IPS-NIHi7 (cell line): ENCODE results near the gene STN1.
A peak's percentile ranks its signal among the peaks of the same experiment; 100 is the strongest.

Experiments used
- DNase-seq: peaks from one replicate; pipeline ENCODE4 v3.0.0; 2012; ENCODE audit warnings: mixed read lengths; ENCODE audit errors: extremely low spot score

The STN1 gene, protein sequence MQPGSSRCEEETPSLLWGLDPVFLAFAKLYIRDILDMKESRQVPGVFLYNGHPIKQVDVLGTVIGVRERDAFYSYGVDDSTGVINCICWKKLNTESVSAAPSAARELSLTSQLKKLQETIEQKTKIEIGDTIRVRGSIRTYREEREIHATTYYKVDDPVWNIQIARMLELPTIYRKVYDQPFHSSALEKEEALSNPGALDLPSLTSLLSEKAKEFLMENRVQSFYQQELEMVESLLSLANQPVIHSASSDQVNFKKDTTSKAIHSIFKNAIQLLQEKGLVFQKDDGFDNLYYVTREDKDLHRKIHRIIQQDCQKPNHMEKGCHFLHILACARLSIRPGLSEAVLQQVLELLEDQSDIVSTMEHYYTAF

DNA sequence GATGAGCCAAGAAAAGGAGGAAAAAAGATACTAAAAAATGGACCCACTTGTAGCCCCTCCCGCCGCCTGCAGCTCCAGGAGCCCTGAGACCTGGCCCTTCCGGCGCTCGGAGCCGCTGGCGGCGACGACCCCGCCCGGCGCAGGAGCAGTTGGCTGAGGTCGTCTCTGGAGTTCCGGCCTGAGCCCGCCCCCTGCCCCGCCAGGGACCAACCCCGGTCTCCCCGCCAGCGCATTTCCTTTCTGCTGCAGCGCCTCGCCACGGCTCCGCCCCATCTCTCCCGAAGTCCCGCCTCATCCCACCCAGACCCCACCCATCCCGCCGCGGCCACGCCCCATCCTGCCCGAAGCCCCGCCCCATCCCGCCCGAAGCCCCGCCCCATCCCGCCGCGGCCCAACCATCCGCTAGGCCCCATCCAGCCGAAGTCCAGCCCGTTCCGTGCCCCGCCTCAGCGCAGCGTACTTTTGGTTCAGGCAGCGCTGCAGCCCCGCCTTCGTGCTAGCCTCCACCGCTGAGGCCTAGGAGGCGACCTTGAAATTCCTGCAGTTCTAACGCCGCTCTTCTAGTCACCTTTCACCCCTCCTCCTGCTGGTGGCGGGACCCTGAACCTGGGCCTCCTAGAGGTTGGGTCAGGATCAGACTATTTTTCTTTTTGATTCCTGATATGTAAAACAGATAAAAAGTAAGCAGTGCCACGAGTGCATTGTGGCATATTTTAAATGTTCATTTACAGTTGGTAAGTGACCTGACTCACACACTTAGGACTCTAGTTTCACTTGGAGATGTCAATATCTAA lies at the start of gene STN1:
Gene STN1, minus strand, starts transcription at position 132 of the 794 bp plus-strand sequence. CDS start 590 bp downstream, outside the sequence.
- DNase-seq: peak; percentile 98

DNA sequence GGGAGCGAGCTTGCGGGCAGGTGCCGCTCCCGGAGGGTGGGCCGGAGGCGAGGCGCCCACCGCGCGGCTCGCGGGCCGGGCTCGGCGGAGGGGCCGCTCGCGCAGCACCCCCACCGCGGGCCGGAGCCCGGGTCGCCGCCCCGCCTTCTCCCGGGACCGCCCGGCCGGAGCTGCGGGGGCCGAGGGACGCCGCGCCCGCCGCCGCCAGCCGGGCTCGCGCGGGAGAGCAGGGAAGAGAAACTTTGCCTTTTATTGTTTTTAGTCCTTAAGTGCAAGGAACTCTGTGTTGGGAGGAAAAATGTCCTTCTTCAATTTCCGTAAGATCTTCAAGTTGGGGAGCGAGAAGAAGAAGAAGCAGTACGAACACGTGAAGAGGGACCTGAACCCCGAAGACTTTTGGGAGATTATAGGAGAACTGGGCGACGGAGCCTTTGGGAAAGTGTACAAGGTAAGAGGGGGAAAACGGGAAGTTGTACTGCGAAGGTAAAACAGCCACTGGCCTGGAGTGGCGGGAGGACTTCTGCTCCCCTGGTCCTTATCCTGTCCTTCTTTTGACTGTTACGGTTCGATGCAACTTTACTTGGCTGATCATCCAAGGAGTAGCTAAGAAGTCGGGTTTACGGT lies 49.6 kb upstream of the STN1 start:
- peak; percentile 56 for DNase-seq

DNA sequence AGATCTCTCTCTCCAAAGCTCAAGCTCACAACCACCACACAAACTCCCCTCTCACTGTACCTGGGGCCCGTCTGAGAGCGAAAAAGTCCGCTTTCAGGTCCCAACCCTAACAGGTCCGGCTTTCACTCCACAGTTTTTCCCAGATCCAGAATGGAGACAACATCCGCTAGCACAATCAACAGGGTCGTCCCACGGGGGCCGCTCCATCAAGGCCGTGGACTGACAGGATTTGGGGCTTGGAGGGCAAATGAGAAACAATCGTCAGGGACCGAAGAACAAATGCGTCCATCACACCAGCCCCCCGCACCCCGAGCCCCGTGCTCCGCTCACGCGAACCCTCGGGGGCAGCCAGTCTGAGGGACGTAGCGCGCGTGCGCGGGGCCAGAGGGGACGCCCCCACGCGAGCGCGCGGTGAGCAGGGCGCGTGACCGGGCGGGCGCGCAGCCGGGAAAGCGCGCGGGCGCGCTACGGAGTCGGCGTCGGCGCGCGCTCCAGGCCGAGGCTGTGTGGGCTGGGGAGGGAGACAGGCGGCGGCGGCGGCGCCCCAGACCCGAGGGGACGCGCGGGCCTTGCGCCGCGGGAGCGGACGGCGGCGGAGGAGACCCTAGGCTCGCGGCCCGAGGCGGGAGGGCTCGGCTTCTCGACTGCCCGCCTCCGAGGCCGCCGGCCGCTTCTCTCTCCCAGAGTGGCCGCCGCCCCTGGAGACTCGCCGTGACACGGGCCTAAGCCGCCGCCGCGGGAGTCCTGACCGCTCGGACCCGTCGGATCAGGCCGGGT lies 48.9 kb upstream of the STN1 start, which contains the start of gene SLK:
Gene SLK, plus strand, starts transcription at position 470 of the 777 bp plus-strand sequence. CDS start 606 bp downstream, outside the sequence.
- DNase-seq: peak; percentile 73

DNA sequence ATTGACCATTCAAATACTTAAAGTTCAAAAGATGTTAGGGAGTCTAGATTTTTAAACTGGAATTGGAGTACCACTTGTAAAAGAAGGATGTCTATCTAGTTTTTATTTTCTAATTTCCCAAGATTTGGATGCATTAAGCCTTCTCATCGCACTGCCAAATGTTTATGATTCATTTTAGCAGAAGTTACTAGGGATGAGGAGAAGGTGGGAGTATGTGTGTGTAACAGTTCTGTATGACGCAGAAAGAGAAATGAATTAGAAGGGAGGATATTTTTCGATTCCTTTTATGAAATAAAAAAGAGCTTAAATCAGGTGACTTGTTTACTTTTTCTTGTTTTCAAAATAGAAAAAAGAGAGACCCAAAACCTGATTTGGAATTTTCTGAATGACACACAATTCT lies 42.1 kb upstream of the STN1 start:
- DNase-seq: no peak

DNA sequence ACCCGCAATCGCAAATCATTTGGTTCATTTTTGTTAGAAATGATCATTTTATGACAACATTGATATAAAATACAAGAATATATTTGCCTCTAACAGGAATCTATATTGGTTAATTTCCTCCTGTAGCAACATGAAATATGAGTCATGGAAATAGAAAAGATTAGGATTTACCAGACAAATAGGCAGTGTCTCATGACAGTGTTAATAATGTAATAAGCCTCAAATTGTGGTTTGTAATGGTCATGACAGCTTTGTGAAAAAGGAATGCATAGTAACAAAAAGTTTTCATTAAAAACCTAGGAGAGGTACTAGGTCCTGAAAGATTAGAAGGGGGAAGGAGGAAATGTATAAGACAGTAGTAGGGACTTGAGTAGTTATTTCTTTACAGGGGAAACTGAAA lies 41.0 kb upstream of the STN1 start:
- DNase-seq: no peak

DNA sequence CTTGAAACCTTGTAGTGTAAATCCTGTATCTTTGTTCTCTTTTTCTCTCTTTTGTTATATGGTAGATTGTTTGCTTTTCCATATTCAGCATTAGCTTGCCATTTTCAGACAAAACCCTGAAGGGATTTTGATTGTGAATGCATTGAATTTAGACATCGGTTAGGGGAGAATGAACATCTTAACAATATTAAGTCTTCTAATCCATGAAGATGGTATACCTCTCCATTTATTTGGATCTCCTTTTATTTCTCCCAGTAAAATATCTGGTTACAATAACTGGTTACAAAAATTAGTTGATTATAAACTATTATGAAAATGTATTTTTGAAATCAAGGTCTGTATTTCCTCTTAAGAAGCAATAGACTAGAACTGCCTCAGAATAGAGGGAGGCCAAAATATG lies 36.6 kb upstream of the STN1 start:
- DNase-seq: no peak

DNA sequence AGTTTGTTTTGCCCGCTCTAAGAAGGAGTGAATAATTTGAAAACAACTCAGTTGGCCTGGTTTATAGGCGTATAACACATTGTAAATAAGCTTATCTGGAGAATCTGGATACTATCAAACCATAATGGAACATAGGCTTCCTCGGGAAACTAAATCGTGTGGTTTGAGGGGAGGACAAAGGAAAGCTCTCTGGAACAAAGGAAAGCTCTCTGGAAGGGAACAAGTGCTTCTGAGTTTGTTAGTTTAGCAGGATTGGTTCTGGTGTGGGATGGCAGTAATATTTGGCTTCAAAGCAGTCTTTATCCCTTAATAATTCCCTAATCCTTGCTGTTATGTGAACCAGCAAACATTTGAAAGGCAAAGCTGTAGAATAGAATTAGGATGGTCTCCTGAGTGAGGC lies 34.0 kb upstream of the STN1 start:
- no peak for DNase-seq

DNA sequence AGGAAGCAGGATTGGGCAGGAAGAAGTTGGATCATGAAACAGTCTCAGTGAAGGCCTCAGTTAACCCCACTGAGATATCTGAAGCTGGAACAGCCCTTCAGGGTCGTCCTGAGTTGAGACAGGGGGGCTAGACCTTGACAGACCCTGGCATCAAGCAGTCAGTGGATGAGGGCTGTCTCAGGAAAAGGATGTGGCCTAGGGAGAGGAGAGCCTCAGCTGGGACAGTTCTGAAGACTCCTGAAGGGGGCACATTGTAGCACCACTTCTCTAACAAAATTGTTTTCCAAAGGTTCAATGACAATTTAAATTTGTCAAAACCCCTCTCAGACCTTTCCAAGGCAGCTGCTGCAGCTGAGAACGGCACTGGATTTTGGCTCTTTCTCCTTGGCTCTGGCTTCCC lies 33.2 kb upstream of the STN1 start:
- DNase-seq: peak; percentile 21

DNA sequence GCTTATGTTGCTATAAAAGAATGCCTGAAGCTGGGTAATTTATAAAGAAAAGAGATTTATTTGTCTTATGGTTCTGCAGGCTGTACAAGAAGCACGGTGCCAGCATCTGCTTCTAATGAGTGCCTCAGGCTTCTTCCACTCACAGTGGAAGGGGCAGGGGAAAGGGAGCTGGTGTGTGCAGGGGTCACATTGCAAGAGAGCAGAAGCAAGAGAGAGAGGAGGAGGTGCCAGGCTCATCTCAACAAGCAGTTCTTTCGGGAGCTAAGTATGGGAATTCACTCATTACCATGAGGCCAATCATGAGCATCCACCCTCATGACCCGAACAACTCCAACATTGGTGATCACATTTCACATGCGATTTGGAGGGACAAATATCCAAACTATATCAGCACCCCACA lies 31.7 kb upstream of the STN1 start:
- DNase-seq: no peak

DNA sequence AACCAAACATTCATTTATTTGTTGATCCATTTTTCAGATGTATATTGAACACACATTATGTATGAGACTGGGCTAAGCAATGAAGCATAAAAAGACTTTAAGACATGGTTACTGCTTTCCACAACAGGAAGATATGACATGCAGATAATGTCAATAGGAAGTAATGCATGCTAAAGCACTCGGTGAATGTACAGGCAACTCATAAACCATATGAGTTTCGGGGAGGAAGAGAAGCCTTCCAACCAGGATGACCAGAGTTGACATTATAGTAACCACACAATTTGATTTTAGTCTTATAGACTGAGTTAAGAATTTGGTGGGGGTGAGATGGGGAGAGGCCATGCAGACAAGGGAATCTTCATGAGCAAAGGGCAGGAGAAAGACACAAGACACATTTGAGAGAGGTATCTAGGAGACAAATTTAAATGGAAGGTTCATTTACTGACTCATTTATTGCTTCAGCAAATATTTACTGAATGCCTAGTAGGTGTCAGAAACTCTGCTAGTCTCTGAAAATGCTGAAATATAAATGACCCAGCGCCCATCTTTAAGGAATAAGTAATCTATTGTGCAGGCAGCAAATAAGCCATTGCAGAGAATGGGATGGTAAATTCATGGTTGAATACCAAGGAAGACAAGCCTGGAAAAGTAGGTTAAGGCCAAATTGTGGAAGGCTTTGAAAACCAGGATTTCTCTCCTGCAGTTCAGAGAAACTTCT lies 30.0 kb upstream of the STN1 start:
- no peak for DNase-seq

DNA sequence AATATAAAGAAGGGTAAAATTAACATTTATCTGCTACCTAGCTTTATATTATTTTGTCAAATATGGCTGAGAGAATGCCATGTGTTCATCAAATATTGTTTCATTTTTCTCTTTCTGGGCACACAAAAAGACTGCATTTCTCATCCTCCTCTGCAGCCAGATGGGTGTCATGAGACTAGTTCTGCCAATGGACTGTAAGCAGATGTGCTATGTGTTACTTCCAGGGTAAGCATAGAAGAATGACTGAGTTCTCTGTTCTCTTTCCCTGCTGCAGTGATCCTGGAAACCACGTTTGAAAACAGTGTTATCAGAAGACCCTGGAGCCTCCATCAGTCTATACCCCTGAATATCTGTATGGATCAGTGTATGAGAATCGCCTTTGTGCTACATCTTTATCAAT lies 24.9 kb upstream of the STN1 start:
- DNase-seq: no peak

DNA sequence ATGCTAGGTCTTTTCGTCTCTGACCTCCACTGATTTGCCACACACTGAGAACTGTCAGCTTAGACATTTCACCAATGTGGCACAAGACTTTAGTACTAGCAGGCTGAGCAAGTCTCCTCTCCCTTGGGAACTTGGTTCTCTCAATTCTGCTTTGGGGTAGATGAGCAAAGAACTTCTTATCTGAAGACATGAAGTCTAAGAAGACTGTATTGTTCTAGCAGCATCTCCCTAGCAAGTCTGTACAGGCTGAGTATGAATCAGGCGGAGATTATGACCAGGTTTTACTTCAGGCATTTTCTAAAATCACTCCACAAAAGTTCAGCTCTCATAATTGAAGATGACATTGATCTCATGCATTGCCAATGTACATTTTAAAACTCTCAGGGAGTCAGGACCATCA lies 23.8 kb upstream of the STN1 start:
- DNase-seq: no peak

DNA sequence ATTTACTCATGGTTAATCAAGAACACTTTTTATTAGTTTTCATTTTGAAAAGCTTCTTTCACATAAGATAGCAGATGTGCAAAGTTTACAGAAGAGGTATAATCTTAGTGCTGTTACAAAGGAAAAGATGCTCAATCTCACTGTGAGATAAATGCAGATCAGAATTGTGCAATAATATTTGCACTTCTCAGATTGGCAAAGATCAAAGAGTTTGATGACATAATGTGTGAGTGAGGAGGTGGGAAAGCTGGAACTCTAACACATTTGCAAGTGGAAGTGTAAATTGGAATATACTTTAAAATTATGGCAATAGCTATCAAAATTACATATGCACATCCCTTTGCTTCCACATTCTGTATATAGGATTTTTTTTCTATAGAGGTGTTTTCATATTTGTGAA lies 21.5 kb upstream of the STN1 start:
- no peak for DNase-seq

DNA sequence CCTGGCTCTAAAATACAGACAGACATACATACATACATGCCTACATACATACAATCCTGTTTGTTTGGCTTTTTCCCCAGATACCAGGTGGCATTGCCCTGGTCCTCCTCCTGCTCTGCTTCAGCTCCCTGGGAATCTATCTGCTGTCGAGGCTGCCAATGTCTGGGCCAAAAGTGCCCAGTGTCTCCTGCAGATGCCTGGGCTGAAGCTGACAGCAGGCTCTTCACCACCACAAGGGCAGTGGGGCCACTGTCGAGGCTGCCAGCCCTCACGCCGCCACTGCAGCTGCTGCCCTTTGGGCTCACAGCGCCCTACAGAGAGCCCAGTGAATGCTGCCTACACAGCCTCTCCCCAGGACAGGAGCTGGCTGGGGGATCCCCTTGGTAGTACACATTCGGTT lies 18.0 kb upstream of the STN1 start:
- DNase-seq: no peak

DNA sequence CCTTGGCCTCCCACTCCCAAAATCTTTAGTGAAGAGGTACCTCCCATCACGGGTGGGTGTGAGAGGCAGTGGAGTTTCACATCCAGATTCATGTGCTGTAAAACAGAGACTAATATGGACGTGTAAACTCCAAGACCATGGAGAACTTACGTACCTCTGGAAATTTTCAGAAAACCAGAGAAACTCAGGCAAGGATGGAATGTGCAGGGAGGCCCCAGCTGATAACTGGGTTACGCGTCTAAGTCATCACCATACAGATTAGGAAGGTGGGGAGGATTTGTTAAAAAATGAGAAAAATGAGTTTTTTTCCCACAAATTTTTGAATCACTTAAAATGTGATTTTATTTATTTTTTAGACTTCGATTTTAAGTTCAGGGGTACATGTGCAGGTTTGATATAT lies 16.3 kb upstream of the STN1 start:
- no peak for DNase-seq

DNA sequence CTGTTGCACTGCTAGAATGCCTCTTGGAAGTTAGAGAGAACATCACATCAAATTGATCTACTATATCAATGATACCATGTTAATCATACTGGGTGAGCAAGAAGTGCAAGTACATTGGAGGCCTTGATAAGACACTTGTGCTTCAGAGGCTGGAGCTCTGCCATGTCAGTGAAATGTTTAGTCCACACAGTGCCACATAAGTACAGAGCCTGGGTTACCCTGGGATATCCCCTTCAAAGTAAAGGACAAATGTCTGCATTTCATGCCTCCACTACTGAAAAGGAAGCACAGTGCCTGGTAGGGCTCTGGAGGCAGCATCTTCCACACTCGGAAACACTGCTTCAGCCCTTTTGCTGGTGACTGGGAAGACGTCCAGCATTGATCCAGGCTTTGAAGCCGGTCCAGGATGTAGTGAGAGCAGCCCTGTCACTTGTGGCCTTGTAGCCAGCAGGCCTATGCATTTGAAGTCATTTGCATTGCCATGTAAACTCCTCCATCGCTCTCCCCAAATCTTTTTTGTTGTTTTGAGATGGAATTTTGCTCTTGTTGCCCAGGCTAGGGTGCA lies 15.7 kb upstream of the STN1 start:
- no peak for DNase-seq

DNA sequence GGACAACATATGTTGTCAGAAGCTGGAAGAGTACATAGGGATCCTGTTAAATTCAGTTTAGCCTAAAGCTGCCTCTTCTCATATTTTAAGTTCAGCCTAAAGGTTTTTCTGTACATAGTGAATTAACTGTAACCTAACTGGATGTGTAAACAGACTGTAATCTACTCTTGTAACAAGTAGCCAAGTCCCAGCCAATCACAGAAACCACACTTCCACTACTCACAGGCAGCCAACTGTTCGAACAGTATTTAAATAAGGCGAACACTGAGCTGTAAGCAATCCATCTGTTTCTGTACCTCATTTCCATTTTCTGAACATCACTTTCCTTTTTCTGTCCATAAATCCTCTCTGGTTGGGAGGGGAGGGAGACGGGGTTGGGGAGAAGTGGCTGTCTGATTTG lies 15.0 kb upstream of the STN1 start:
- no peak for DNase-seq

DNA sequence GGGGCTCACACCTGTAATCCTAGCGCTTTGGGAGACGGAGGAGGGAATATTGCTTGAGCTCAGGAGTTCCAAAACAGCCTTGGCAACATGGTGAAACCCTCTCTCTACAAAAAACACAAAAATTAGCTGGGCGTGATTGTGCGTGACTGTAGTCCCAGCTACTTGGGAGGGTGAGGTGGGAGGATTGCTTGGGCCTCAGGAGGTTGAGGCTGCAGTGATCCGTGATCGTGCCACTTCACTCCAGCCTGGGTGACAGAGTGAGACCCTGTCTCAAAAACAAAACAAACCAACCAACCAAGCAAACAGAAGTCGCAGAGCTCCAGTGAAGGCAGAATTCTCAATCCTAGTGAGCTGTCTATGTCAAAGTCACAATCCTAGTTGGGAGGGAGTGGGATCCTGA lies 14.3 kb upstream of the STN1 start:
- no peak for DNase-seq

DNA sequence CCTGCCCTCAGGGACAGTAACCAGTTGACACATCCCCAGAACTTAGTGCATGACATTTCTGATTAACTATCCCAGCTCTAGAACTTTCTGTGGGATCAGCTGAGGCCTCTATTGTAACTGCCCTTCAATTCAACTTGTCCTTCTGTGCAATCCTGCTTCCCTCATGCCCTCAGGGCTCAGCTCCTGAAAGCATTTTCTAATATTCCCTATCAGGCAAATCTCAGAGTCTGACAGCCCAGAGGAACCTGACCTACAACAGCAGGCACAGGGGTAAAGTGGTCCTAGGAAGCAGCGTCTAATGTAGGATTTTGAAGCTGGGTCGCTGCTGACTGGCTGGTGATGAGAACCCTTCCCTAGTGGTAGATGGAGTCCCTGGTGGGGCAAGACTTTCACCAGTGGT lies 13.6 kb upstream of the STN1 start:
- DNase-seq: no peak

DNA sequence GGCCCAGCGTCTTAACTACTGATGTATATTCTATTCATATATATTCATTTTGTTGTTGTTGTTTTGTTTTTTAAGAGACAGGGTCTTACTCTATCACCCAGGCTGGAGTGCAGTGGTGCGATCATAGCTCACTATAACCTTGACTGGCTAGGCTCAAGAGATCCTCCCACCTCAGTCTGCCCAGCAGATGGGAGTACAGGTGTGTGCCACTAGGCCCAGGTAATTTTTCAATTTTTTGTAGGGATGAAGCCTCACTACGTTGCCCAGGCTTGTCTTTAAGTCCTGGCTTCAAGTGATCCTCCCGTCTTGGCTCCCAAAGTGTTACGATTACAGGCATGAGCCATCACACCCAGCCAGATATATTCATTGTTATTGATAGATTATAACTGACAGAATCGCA lies 12.9 kb upstream of the STN1 start:
- no peak for DNase-seq

DNA sequence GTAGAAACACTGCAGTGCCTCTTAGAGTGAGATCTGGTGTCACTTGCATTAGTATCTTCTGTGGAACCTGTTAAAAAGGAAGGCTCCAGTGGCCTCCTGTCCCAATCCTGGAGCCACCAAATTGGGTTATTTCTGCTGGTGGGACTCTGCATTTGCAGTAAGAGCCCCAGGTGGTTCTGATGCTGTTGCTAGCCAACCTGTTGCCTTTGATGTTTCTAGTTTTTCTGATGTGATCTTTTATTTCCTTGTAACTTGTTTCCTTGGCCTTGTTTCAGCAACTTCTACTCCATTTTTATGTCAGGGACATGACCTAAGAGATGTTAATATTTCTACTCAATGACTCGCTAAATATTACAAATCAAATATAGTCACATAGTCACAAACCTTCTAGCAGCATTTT lies 12.5 kb upstream of the STN1 start:
- DNase-seq: no peak
